ENCODE data around the gene IL23A. TPM values are rescaled to one million over a fixed set of nuclear protein-coding genes. Genes with fewer than 3 reads are reported as not detected.

Gene IL23A
- total and polyA plus RNA-seq, 10 of the 15 experiments (the other 5 are each of a cell fraction or from before 2014, with no cell fraction given) = 3.3 to 11.1 (median 5.2) TPM

- intact Hi-C loops (cut with micrococcal nuclease; ENCODE audit: unreplicated experiment) = no loop called here
- peaks cover 3% of the 10 kb centered on the region for H3K4me1 ChIP-seq (ENCODE audit: control insufficient read depth, insufficient read depth, low read length)
- RAD21 ChIA-PET (ENCODE audit: unreplicated experiment) = interaction anchor here (1.5 kb wide), 1 partner anchor 121 kb away, joined by 4 read pairs; the partner anchor contains the start of gene SMARCC2
- H3K9me3 ChIP-seq (replicated peaks; ENCODE audit: control insufficient read depth, insufficient read depth, low read length) = no peaks in the 10 kb centered on the region
- H3K4me3 ChIP-seq = no peak overlapping the region
- SMC1A ChIA-PET (ENCODE audit: uncharacterized antibody, unreplicated experiment) = interaction anchor here (1.1 to 1.7 kb wide), 4 partner anchors 10 to 138 kb away, joined by 3 to 6 read pairs (median 4); partner anchors contain the start of gene TIMELESS
- CTCF ChIA-PET = interaction anchor here (0.9 to 2.2 kb wide), 8 partner anchors 20 to 813 kb away, joined by 3 to 10 read pairs (median 4); no protein-coding TSS in a partner anchor
- FAIRE-seq (no peak), ATAC-seq (no peak), DNase-seq (ENCODE audit: low read depth, low spot score) (no peak)
- H3K4me2 ChIP-seq (ENCODE audit: control insufficient read depth, insufficient read depth) = no peak overlapping the region
- H3K36me3 ChIP-seq (ENCODE audit: control insufficient read depth in 2 of 2, insufficient read depth in 2 of 2, low read length in 1 of 2) = peaks cover 1 to 14% of the 10 kb centered on the region in 2 experiments
- no peak overlapping the region for H3K27ac ChIP-seq (ENCODE audit: control insufficient read depth, insufficient read depth)
- in situ Hi-C loops (cut with MboI) = no loop called here
- WGBS (ENCODE audit: insufficient coverage, insufficient replicate concordance, low lambda C conversion rate, missing lambda C conversion rate) = 97% methylated on average over 12 of the region's 12 CpGs
- H4K20me1 ChIP-seq (ENCODE audit: control insufficient read depth, insufficient read depth) = no peaks in the 10 kb centered on the region
- TF ChIP-seq ZZZ3 (IDR thresholded peaks at IDR 0.05; ENCODE audit: control insufficient read depth, insufficient read length, low read depth) (no peak), GABPA (IDR thresholded peaks at IDR 0.05; ENCODE audit: low read depth) (no peak)
- H2AFZ ChIP-seq (ENCODE audit: control insufficient read depth, low read depth, low read length) = no peak overlapping the region
- peaks cover 19% of the 10 kb centered on the region for H3K79me2 ChIP-seq (ENCODE audit: control insufficient read depth, insufficient read depth, low read length)
- TSS peak; percentile 15 for BruUV-seq (replicated peaks)
- POLR2A ChIA-PET = interaction anchor here (0.9 to 1.4 kb wide), 3 partner anchors 8 to 49 kb away, joined by 3 to 4 read pairs (median 3); partner anchors contain the start of gene STAT2
- no peaks in the 10 kb centered on the region for H3K27me3 ChIP-seq (replicated peaks in 1 of 2; ENCODE audit: control insufficient read depth in 2 of 2, insufficient read depth in 2 of 2, low read length in 1 of 2)
- no peak overlapping the region for H3K9ac ChIP-seq (ENCODE audit: control insufficient read depth, insufficient read depth, low read length)
Measured at GRCh38 chr12:56311003-56311402, 27.7 kb upstream of the IL23A start.

GRCh38 chr12:56315249-56315621 is 23.4 kb upstream of the IL23A start:
- BruUV-seq (replicated peaks) = no TSS peak
- H3K9ac ChIP-seq (ENCODE audit: control insufficient read depth, insufficient read depth, low read length) = peak overlapping the region; percentile 90
- ChIA-PET RAD21 (ENCODE audit: unreplicated experiment) (interaction anchor here (1.0 to 5.5 kb wide), 12 partner anchors 18 to 321 kb away, joined by 3 to 71 read pairs (median 6); partner anchors contain the start of genes ANKRD52, PAN2, RNF41 and SMARCC2), POLR2A (interaction anchor here (0.5 to 3.0 kb wide), 15 partner anchors 10 to 187 kb away, joined by 3 to 26 read pairs (median 5); partner anchors contain the start of genes ESYT1, IL23A, PAN2 and STAT2), CTCF (interaction anchor here (0.9 to 5.6 kb wide), 15 partner anchors 17 to 485 kb away, joined by 3 to 76 read pairs (median 5); partner anchors contain the start of genes ANKRD52, DNAJC14, PAN2 and RNF41), SMC1A (ENCODE audit: uncharacterized antibody, unreplicated experiment) (interaction anchor here (0.7 to 2.8 kb wide), 9 partner anchors 24 to 319 kb away, joined by 3 to 25 read pairs (median 5); partner anchors contain the start of genes STAT2 and TIMELESS)
- H3K4me2 ChIP-seq (ENCODE audit: control insufficient read depth, insufficient read depth) = peak overlapping the region; percentile 96
- peaks cover 3 to 14% of the 10 kb centered on the region in 2 experiments for H3K36me3 ChIP-seq (ENCODE audit: control insufficient read depth in 2 of 2, insufficient read depth in 2 of 2, low read length in 1 of 2)
- H4K20me1 ChIP-seq (ENCODE audit: control insufficient read depth, insufficient read depth) = no peaks in the 10 kb centered on the region
- peak overlapping the region; percentile 92 for H3K27ac ChIP-seq (ENCODE audit: control insufficient read depth, insufficient read depth)
- peaks cover 19% of the 10 kb centered on the region for H3K79me2 ChIP-seq (ENCODE audit: control insufficient read depth, insufficient read depth, low read length)
- H3K4me3 ChIP-seq = peak overlapping the region; percentile 97
- ATAC-seq = peak; percentile 6
- intact Hi-C loops (cut with micrococcal nuclease; ENCODE audit: unreplicated experiment) = loop anchor here (5.0 kb wide), 1 partner anchor 198 kb away; the partner anchor contains the start of genes RPL41 and ZC3H10
- peak; percentile 47 for FAIRE-seq
- H3K9me3 ChIP-seq (replicated peaks; ENCODE audit: control insufficient read depth, insufficient read depth, low read length) = no peaks in the 10 kb centered on the region
- peaks cover 3% of the 10 kb centered on the region for H3K4me1 ChIP-seq (ENCODE audit: control insufficient read depth, insufficient read depth, low read length)
- 1% methylated on average over 11 of the region's 11 CpGs for WGBS (ENCODE audit: insufficient coverage, insufficient replicate concordance, low lambda C conversion rate, missing lambda C conversion rate)
- H3K27me3 ChIP-seq (replicated peaks in 1 of 2; ENCODE audit: control insufficient read depth in 2 of 2, insufficient read depth in 2 of 2, low read length in 1 of 2) = no peaks in the 10 kb centered on the region
- peak overlapping the region; percentile 98 for H2AFZ ChIP-seq (ENCODE audit: control insufficient read depth, low read depth, low read length)
- in situ Hi-C loops (cut with MboI) = no loop called here
- no peak for DNase-seq (ENCODE audit: low read depth, low spot score)
- no peak for TF ChIP-seq TCF3 (IDR thresholded peaks at IDR 0.05; ENCODE audit: borderline replicate concordance, insufficient read depth, low read depth, low read length)
- TF ChIP-seq NFYB (IDR thresholded peaks at IDR 0.05; ENCODE audit: insufficient read depth, low read depth, low read length) = no peak
- TF ChIP-seq CBX3 (IDR thresholded peaks at IDR 0.05; ENCODE audit: borderline replicate concordance, low read depth) = no peak
- TF ChIP-seq FOS (IDR thresholded peaks at IDR 0.05; ENCODE audit: borderline replicate concordance, extremely low read depth, insufficient read length) = no peak
- no peak for TF ChIP-seq NR2C1 (IDR thresholded peaks at IDR 0.05)
- TF ChIP-seq FOXM1 (IDR thresholded peaks at IDR 0.05; ENCODE audit: low read depth, low read length) = no peak
- no peak for TF ChIP-seq ASH2L (IDR thresholded peaks at IDR 0.05; ENCODE audit: borderline replicate concordance, low read depth)
- TF ChIP-seq MYB (IDR thresholded peaks at IDR 0.05; ENCODE audit: borderline replicate concordance, low read depth, low read length) = no peak
- TF ChIP-seq ZNF217 (IDR thresholded peaks at IDR 0.05) = no peak
- no peak for TF ChIP-seq MYC (IDR thresholded peaks at IDR 0.05; ENCODE audit: insufficient read depth, insufficient read length, insufficient replicate concordance, low read length, severe bottlenecking)
- TF ChIP-seq ETV6 (conservative IDR thresholded peaks at IDR 0.05 in 1 of 2, IDR thresholded peaks at IDR 0.05 in 1 of 2; ENCODE audit: borderline replicate concordance in 1 of 2, low read depth in 1 of 2) = no peak
- TF ChIP-seq NKRF (conservative IDR thresholded peaks at IDR 0.05) = no peak
